DMS153 (cell line): Measurements from ENCODE around the gene PLCL2.

Experiments
- DNase-seq: peaks from one replicate; lab custom pipeline; 2025; lab: John Stamatoyannopoulos, UW

PLCL2 gene

GRCh38 chr3:17044855-17045254, 160.1 kb downstream of the PLCL2 start:
- no peak for DNase-seq

- no peak for DNase-seq
Measured at GRCh38 chr3:17045705-17046104, 160.9 kb downstream of the PLCL2 start.

GRCh38 chr3:17046623-17047022, 161.9 kb downstream of the PLCL2 start:
- DNase-seq = no peak

- no peak for DNase-seq
Measured at GRCh38 chr3:17047162-17047561, 162.4 kb downstream of the PLCL2 start.

GRCh38 chr3:17047894-17048293, 163.1 kb downstream of the PLCL2 start:
- DNase-seq = no peak

GRCh38 chr3:17050071-17050470, 165.3 kb downstream of the PLCL2 start:
- no peak for DNase-seq

- DNase-seq = no peak
Measured at GRCh38 chr3:17050506-17050905, 165.8 kb downstream of the PLCL2 start.

- no peak for DNase-seq
Measured at GRCh38 chr3:17052363-17052762, 167.6 kb downstream of the PLCL2 start.

- DNase-seq = no peak
Measured at GRCh38 chr3:17054301-17054981, 169.7 kb downstream of the PLCL2 start.

GRCh38 chr3:17054982-17055343, 170.2 kb downstream of the PLCL2 start:
- DNase-seq = no peak

GRCh38 chr3:17055374-17056276, 170.9 kb downstream of the PLCL2 start:
- no peak for DNase-seq

- DNase-seq = no peak
Measured at GRCh38 chr3:17057321-17057720, 172.6 kb downstream of the PLCL2 start.

GRCh38 chr3:17059989-17060550, 175.3 kb downstream of the PLCL2 start:
- DNase-seq = no peak

GRCh38 chr3:17061005-17061404, 176.2 kb downstream of the PLCL2 start:
- no peak for DNase-seq

- DNase-seq = no peak
Measured at GRCh38 chr3:17062736-17063135, 178.0 kb downstream of the PLCL2 start.

GRCh38 chr3:17063596-17063995, 178.8 kb downstream of the PLCL2 start:
- DNase-seq = no peak

- DNase-seq = peak; percentile 28
Measured at GRCh38 chr3:17065315-17065714, 180.6 kb downstream of the PLCL2 start.

- no peak for DNase-seq
Measured at GRCh38 chr3:17065881-17066280, 181.1 kb downstream of the PLCL2 start.

GRCh38 chr3:17069754-17070153, 185.0 kb downstream of the PLCL2 start:
- DNase-seq = no peak

- DNase-seq = peak; percentile 72
Measured at GRCh38 chr3:17070161-17070959, 185.6 kb downstream of the PLCL2 start.

- no peak for DNase-seq
Measured at GRCh38 chr3:17074559-17074958, 189.8 kb downstream of the PLCL2 start.

GRCh38 chr3:17075358-17075757, 190.6 kb downstream of the PLCL2 start:
- no peak for DNase-seq
